Measurements from ENCODE around the gene PDS5B. TPM values are rescaled to one million over a fixed set of nuclear protein-coding genes. Genes with fewer than 3 reads are reported as not detected.
"Not testable (repeated sequence)": the region's sequence is repeated elsewhere in the genome, so short reads cannot be mapped to it uniquely, and the experiment has no call there.

Gene PDS5B
- total RNA-seq, 1 donor from 2014 or later = 82.4 TPM

DNA sequence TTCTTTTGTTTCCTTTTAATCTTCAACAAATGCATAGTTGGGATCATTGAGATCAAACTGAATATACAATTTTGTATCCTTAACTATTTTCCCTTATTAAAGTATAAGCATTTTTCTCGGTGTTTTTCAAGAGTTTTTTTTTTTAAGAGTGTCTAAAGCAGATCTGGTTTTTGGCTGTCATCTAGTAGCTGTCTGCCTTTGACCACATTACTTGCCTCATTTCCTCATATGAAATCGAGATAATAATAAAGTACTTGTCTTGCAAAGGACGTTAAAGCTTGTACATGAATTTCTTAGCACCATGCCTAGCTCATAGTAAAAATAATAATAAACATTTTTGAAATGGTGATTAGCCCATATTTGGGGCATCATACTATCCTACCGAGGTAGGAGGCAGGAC lies 121.2 kb downstream of the PDS5B start:
- Mint-ChIP-seq H3K27ac (ENCODE audit: unreplicated experiment) (no peak overlapping the region), H3K4me1 (no peaks in the 10 kb centered on the region)
- TF ChIP-seq, protein P1, sequence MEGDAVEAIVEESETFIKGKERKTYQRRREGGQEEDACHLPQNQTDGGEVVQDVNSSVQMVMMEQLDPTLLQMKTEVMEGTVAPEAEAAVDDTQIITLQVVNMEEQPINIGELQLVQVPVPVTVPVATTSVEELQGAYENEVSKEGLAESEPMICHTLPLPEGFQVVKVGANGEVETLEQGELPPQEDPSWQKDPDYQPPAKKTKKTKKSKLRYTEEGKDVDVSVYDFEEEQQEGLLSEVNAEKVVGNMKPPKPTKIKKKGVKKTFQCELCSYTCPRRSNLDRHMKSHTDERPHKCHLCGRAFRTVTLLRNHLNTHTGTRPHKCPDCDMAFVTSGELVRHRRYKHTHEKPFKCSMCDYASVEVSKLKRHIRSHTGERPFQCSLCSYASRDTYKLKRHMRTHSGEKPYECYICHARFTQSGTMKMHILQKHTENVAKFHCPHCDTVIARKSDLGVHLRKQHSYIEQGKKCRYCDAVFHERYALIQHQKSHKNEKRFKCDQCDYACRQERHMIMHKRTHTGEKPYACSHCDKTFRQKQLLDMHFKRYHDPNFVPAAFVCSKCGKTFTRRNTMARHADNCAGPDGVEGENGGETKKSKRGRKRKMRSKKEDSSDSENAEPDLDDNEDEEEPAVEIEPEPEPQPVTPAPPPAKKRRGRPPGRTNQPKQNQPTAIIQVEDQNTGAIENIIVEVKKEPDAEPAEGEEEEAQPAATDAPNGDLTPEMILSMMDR (conservative IDR thresholded peaks at IDR 0.05) = no peak

DNA sequence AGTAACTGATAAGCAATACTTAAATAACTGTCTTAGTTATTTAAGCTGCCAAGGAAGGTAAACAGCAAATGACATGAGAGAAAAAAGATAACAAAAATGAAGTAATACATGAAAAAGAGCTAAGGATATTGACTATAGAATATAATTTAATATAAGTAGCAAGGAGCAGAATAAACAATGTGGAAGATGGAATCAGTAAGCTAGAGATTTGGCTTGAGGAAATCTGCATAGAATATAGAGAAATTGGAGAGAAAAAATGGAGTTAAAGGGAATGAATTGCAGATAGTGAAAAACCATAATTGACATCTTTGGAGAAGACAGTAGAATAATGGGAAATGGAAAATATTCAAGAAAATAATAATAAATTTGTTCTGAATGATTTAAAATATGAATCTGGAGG lies 127.1 kb downstream of the PDS5B start:
- H3K27ac Mint-ChIP-seq (ENCODE audit: unreplicated experiment) = no peak overlapping the region
- no peaks in the 10 kb centered on the region for H3K27me3 Mint-ChIP-seq (ENCODE audit: low read depth)
- peak overlapping the region; percentile 47 for H3K4me3 Mint-ChIP-seq
- DNase-seq (ENCODE audit: low read depth, low spot score) = no peak
- TF ChIP-seq, protein P1 (conservative IDR thresholded peaks at IDR 0.05) = no peak
- H3K4me1 Mint-ChIP-seq = no peaks in the 10 kb centered on the region
- H3K9me3 Mint-ChIP-seq = peaks cover 17% of the 10 kb centered on the region
- H3K36me3 Mint-ChIP-seq (ENCODE audit: low read depth) = peaks cover 49% of the 10 kb centered on the region

More for the DNA sequence above, 121.2 kb downstream of the PDS5B start:
- Mint-ChIP-seq H3K36me3 (ENCODE audit: low read depth) (peaks cover 31% of the 10 kb centered on the region), H3K9me3 (peaks cover 2% of the 10 kb centered on the region), H3K27me3 (ENCODE audit: low read depth) (no peaks in the 10 kb centered on the region), H3K4me3 (no peak overlapping the region)
- DNase-seq (ENCODE audit: low read depth, low spot score) = no peak

DNA sequence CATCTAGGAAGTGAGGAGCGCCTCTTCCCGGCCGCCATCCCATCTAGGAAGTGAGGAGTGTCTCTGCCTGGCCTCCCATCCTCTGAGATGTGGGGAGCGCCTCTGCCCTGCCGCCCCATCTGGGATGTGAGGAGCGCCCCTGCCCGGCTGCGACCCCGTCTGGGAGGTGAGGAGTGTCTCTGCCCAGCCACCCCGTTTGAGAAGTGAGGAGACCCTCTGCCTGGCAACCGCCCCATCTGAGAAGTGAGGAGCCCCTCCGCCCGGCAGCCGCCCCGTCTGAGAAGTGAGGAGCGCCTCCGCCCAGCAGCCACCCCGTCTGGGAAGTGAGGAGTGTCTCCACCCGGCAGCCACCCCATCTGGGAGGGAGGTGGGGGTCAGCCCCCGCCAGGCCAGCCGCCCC lies 129.9 kb downstream of the PDS5B start:
- not testable (repeated sequence) for H3K4me1 Mint-ChIP-seq; H3K4me3 Mint-ChIP-seq; H3K27me3 Mint-ChIP-seq (ENCODE audit: low read depth); H3K27ac Mint-ChIP-seq (ENCODE audit: unreplicated experiment); DNase-seq (ENCODE audit: low read depth, low spot score)
- Mint-ChIP-seq H3K36me3 (ENCODE audit: low read depth) (peaks cover 58% of the 10 kb centered on the region), H3K9me3 (peaks cover 23% of the 10 kb centered on the region)

DNA sequence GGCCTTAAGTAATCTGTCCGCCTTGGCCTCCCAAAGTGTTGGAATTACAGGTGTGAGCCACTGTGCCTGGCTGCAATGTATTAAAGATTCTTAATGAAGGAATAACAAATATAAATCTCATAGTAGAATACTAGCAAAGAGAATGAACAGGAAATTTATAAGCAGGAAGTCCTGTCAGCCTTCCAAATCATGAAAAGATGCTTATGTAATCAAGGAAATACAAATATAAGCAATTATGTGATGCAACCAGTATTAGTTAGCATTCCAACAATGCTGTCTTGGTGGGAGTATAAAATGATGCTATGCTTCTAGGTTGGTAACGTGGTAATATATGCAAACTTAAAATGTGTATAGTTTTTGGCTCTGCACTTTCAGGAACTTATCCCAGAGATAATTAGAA lies 133.8 kb downstream of the PDS5B start:
- Mint-ChIP-seq H3K9me3 (peaks cover 6% of the 10 kb centered on the region), H3K4me1 (no peaks in the 10 kb centered on the region), H3K27ac (ENCODE audit: unreplicated experiment) (no peak overlapping the region), H3K36me3 (ENCODE audit: low read depth) (peaks cover 47% of the 10 kb centered on the region), H3K4me3 (peak overlapping the region; percentile 34), H3K27me3 (ENCODE audit: low read depth) (no peaks in the 10 kb centered on the region)
- TF ChIP-seq, protein P1 (conservative IDR thresholded peaks at IDR 0.05) = no peak
- DNase-seq (ENCODE audit: low read depth, low spot score) = no peak

DNA sequence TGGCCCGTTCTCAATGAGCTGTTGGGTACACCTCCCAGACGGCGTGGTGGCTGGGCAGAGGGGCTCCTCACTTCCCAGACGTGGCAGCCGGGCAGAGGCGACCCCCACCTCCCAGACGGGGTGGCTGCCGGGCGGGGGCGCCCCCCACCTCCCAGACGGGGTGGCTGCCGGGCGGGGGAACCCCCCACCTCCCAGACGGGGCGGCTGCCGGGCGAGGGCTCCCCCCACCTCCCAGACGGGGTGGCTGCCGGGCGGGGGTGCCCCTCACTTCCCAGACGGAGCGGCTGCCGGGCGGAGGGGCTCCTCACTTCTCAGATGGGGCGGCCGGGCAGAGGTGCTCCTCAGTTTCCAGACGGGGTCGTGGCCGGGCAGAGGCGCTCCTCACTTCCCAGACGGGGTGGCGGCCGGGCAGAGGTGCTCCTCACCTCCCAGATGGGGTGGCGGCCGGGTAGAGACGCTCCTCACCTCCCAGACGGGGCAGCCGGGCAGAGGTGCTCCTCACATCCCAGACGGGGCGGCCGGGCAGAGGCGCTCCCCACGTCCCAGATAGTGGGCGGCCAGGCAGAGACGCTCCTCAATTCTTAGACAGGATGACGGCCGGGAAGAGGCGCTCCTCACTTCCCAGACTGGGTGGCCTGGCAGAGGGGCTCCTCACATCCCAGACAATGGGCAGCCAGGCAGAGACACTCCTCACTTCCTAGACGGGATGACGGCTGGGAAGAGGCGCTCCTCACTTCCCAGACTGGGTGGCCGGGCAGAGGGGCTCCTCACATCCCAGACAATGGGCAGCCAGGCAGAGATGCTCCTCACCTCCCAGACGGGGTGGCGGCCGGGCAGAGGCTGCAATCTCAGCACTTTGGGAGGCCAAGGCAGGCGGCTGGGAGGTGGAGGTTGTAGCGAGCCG lies 135.1 kb downstream of the PDS5B start:
- not testable (repeated sequence) for DNase-seq (ENCODE audit: low read depth, low spot score); H3K4me3 Mint-ChIP-seq; H3K4me1 Mint-ChIP-seq; H3K27me3 Mint-ChIP-seq (ENCODE audit: low read depth); H3K27ac Mint-ChIP-seq (ENCODE audit: unreplicated experiment); H3K9me3 Mint-ChIP-seq
- peaks cover 49% of the 10 kb centered on the region for H3K36me3 Mint-ChIP-seq (ENCODE audit: low read depth)

DNA sequence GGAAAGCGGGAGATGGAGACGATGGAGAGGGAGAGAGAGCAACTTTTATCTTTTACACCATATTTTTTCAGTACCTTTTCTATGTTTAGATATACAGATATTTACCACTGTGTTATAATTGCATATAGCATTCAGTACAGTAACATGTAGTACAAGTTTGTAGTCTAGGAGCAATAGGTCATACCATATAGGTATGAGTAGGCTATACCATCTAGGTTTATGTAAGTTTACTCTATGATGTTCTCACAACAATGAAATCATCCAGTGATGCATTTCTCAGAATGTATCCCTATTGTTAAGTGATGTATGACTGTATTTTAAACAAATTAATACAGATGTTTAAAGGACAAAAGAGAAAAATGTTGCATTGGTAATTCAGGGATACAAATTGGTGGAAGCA lies 136.1 kb downstream of the PDS5B start:
- H3K27ac Mint-ChIP-seq (ENCODE audit: unreplicated experiment) = no peak overlapping the region
- H3K9me3 Mint-ChIP-seq = peaks cover 6% of the 10 kb centered on the region
- peaks cover 51% of the 10 kb centered on the region for H3K36me3 Mint-ChIP-seq (ENCODE audit: low read depth)
- no peaks in the 10 kb centered on the region for H3K27me3 Mint-ChIP-seq (ENCODE audit: low read depth)
- TF ChIP-seq, protein P1 (conservative IDR thresholded peaks at IDR 0.05) = no peak
- H3K4me3 Mint-ChIP-seq = no peak overlapping the region
- no peak for DNase-seq (ENCODE audit: low read depth, low spot score)
- H3K4me1 Mint-ChIP-seq = peaks cover 5% of the 10 kb centered on the region
